ENCODE data around the gene JDP2.

JDP2 gene

DNA sequence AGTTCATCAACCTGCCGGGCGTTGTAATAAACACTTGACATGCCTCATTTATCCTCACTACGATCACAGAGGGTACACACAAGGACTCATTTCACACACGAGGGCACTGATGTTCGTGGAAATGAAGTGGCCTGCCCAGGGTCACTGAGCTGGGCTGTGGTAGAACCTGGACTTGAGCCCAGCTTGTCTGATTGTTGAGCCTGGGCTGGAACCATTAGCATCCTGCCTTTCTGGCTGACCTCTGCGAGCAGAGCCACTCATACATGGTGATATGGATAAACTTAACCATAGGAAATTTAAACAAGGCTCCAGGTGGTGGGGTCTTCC lies 16.6 kb upstream of the JDP2 start:
- no peak for DNase-seq

GRCh38 chr14:75413013-75413412 lies 14.8 kb upstream of the JDP2 start:
- no peak for DNase-seq

- no peak for DNase-seq
These were observed 10.1 kb upstream of the JDP2 start for GRCh38 chr14:75417674-75418073.

DNA sequence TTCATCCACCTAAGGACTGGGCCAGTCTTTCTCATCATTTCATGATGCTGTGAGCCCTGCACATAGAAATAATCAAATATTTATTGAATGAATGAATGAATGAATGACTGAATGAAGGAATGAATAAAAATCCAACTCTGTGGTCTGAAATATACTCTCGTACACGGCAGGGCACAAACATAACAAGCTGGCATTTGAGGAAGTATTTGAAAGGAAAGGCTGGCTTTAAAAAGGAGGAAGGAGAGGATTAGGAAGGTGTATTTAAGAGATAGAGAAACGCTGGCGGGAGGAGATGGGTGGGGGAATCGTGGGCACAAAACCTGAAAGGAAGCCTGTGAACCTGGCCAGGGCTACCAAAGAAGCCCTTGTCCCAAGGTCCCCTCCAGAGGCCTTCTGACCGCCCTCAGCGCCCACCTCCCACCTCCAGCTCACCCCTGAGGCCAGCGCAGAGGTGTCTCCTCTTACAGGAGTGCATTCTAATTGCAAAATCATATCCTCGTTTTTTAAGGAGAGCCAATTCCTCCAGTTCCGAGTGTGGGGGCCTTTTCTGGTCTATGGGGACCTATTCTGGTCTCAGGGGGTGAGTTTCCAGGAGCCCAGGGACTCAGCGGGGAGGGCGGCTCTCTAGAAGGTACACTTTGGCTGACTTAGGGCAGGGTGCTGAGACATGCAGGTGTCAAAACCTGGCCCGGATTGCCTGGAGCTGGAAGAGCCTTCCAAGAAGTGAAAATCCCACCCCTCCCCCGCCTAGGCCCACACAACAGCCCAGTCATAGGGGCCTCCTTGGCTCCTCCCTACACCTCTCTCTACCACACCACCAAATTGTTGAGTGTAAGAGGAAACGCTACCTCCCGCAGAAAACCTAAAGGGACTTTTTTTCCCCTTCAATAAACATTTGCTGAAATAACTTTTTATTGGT lies 8.7 kb upstream of the JDP2 start:
- DNase-seq: peak; percentile 14

- DNase-seq: no peak
These were observed 5.7 kb upstream of the JDP2 start for GRCh38 chr14:75422169-75422568.

DNA sequence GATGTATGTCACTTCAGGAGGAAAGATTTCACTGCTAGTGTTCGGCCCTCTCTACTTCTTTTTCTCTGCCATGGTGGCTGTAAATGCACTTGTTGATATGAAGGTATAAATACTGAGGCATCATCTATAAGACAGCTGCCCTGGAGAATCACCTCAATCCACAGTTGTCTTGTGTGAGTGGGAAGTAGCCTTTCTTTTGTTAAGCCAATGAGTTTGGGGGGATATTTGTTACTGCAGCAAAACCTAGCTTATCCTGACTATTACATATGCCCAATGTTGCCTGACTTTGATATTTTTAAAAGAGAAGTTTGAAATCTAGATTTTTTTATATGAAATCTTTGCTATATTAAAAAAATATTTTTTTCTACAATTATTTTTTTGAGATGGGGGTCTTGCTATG lies 3.3 kb upstream of the JDP2 start:
- DNase-seq: no peak

GRCh38 chr14:75425446-75425845 lies 2.4 kb upstream of the JDP2 start:
- DNase-seq: no peak

GRCh38 chr14:75426332-75427125 lies 1.3 kb upstream of the JDP2 start:
- DNase-seq: no peak

- DNase-seq: no peak
These were observed 718 bp upstream of the JDP2 start for GRCh38 chr14:75427126-75427481.

- DNase-seq: no peak
These were observed 645 bp downstream of the JDP2 start for GRCh38 chr14:75428230-75429104.

GRCh38 chr14:75429562-75429961 lies 1.7 kb downstream of the JDP2 start:
- DNase-seq: no peak

GRCh38 chr14:75430116-75430515 lies 2.3 kb downstream of the JDP2 start:
- no peak for DNase-seq

DNA sequence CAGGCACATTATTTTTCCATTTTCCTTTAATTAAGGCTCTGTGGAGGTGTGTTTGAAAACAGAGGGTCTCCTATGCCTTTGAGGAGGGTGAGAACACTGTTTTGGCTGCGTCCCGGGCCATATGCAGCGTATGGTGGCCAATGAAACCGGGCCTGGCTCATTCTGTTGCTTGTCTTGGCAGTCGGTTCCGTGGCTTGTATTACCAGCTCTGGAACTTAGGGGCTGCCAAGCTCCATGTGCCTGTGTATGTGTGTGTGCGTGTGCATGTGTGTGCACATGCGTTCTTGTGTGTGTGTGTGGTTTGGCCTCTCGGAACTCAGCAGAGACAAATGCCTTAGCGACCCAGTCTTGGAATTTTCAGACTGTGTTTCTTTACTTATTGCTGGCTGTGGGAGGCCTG lies 2.7 kb downstream of the JDP2 start:
- no peak for DNase-seq

- DNase-seq: no peak
These were observed 3.2 kb downstream of the JDP2 start for GRCh38 chr14:75430976-75431375.

GRCh38 chr14:75431827-75432226 lies 4.0 kb downstream of the JDP2 start:
- no peak for DNase-seq

GRCh38 chr14:75432411-75432810 lies 4.6 kb downstream of the JDP2 start:
- no peak for DNase-seq

DNA sequence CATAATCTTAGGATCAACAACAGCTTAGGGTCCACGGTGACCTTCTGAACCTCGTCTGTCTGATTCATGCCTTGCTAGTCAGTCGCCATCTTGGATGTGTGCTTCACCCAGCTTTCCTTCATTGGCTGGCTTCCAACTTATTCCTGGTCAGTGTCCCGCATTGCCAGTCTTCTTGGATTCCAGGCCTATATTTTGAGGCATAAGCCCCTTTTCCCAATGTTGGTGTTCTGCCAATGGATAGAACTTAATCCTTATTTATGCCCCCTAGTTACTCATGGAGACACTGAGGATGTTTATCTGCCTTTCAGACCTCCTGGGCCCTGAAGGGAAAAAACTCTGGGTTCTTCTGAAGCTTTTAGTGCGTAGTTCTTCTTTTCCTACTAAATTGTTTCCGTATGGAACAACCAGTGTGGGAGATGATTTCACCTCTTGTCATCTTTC lies 5.8 kb downstream of the JDP2 start:
- no peak for DNase-seq

DNA sequence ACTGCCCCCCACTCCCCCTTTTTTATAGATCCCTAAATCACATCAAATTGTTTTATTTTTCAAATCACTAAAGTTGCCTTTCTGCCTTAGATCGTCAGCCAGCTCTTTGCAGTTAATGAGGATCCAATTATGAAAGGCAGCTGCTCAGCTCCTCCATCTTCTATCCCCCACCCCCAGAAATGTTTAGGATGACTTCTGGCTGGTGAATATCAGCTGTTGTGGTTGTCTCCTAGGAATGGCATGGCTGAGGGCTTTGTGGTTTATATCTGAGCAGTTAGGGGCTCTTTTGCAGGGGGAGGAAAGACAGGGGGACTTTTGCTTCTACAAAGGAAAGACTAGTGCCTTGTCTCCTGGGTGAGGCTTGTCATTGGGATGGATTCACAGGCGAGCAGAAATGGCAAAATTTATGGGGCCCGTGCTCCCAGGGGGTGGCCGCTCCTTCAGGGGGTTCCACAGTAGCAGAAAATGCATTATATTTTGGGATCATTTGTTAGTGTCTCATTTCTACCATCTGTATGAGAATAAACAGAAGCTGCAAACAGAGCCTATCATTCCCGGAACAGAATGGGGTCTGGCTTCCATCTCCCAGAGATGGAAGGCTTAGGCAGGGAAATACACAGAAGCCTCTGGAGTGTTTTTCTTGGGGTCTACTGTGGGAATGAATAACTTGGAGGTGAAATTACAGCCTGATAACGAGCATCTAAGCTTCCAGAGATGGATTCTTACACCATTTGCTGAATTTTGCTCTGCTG lies 6.5 kb downstream of the JDP2 start:
- no peak for DNase-seq

- no peak for DNase-seq
These were observed 7.0 kb downstream of the JDP2 start for GRCh38 chr14:75434890-75435248.

DNA sequence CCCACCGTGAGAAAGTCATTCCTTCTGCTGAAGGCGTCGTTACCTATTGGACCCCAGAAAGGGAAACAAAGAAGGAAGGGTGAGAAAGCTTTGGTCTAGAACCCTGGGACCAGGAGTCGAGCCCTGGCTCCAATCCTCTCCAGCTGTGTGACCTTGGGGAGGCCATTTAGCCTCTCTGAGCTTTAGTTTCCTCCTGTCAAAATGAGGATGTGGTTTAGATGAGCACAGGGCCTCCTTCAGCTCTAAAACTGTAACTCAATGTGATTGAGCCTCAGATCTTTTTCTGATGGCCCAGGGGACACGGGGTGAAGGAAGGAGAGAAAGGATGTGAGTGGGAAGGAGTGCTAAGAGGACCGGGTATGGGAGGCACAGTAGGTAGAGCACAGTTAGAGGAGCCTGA lies 7.7 kb downstream of the JDP2 start:
- DNase-seq: no peak

DNA sequence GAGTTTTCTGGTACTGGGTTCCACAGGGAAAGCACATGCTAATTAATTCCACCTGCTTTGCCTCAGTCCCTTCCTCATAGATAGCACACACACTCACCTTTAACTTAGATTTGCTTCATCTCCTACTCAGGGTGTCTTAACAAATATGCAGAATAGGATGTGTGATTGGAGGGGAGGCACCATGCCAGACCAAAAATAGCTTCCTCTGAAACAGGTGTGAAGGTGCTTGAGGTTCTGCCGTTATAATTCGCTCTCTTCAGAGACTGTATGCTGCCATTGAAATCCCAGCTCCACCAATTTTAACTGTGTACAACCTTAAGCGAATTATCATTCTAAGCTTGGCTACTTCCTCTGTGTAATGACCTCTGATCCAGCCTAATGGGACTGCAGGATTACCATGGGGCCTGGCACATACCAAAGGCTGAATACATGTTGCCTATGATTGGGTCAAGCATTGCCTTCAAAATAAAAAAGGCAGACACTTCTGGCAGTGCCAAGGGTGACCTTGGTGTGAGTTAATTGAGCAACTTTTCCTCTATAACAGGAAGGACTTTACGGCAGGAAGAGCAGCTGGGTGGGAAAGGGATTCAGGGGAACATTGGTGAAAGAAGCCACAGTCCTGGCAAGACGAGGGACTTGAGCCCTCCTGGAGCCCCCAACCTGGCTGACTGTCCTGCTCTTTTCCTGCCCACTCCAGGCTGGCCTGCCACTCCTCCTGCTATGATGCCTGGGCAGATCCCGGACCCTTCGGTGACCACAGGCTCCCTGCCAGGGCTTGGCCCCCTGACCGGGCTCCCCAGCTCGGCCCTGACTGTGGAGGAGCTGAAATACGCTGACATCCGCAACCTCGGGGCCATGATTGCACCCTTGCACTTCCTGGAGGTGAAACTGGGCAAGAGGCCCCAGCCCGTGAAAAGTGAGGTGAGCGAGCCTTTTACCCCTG lies 9.7 kb downstream of the JDP2 start:
- DNase-seq: no peak
